ENCODE data around the gene CACNG1.

GRCh38 chr17:67049025-67049739 lies 4.8 kb downstream of the CACNG1 start:
- no peak for TF ChIP-seq TAF1 (IDR thresholded peaks at IDR 0.05; ENCODE audit: low read depth)
- TF ChIP-seq, protein P1, sequence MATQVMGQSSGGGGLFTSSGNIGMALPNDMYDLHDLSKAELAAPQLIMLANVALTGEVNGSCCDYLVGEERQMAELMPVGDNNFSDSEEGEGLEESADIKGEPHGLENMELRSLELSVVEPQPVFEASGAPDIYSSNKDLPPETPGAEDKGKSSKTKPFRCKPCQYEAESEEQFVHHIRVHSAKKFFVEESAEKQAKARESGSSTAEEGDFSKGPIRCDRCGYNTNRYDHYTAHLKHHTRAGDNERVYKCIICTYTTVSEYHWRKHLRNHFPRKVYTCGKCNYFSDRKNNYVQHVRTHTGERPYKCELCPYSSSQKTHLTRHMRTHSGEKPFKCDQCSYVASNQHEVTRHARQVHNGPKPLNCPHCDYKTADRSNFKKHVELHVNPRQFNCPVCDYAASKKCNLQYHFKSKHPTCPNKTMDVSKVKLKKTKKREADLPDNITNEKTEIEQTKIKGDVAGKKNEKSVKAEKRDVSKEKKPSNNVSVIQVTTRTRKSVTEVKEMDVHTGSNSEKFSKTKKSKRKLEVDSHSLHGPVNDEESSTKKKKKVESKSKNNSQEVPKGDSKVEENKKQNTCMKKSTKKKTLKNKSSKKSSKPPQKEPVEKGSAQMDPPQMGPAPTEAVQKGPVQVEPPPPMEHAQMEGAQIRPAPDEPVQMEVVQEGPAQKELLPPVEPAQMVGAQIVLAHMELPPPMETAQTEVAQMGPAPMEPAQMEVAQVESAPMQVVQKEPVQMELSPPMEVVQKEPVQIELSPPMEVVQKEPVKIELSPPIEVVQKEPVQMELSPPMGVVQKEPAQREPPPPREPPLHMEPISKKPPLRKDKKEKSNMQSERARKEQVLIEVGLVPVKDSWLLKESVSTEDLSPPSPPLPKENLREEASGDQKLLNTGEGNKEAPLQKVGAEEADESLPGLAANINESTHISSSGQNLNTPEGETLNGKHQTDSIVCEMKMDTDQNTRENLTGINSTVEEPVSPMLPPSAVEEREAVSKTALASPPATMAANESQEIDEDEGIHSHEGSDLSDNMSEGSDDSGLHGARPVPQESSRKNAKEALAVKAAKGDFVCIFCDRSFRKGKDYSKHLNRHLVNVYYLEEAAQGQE (IDR thresholded peaks at IDR 0.05; ENCODE audit: low read depth), result no peak
- TF ChIP-seq EP300 (IDR thresholded peaks at IDR 0.05; ENCODE audit: borderline replicate concordance), result no peak
- no peak for TF ChIP-seq CEBPB (IDR thresholded peaks at IDR 0.05)
- no peak for TF ChIP-seq FOXM1 (IDR thresholded peaks at IDR 0.05; ENCODE audit: borderline replicate concordance, low read depth)
- TF ChIP-seq EGR1 (IDR thresholded peaks at IDR 0.05), result no peak
- TF ChIP-seq CREB1 (IDR thresholded peaks at IDR 0.05; ENCODE audit: low read depth), result no peak
